Heart left ventricle (tissue), 16 donors: Measurements from ENCODE around the gene MGLL. TPM values are rescaled to one million over a fixed set of nuclear protein-coding genes. Genes with fewer than 3 reads are reported as not detected.

Experiments used
- ATAC-seq, 4 donors: fragments of 200-7000 bp; cut with Tn5 transposase; one replicate each; pipeline ENCODE4 v1.9.1; 2020 to 2022; ENCODE audit warnings: moderate library complexity in 4 of 4, mild to moderate bottlenecking in 3 of 4, moderate number of reproducible peaks in 1 of 4
- DNase-seq, 5 donors: peaks; one replicate each; pipeline ENCODE4 v3.0.0-alpha.2; 2020
- H3K27ac ChIP-seq, 12 donors: fragments of 200-600 bp; sonication (generic) in 4 of 12; one replicate each; pipeline versions ENCODE4 v1.5.0 to v1.8.0; 2016 to 2022; ENCODE audit warnings: mild to moderate bottlenecking in 2 of 12
- H3K27me3 ChIP-seq, 9 donors: fragments of 200-600 bp; sonication (generic) in 2 of 9; one replicate each; pipeline versions ENCODE4 v1.5.1 to v1.8.0; 2016 to 2022; ENCODE audit warnings: mild to moderate bottlenecking in 3 of 9
- H3K36me3 ChIP-seq, 9 donors: fragments of 200-600 bp; sonication (generic) in 2 of 9; one replicate each; pipeline versions ENCODE4 v1.5.0 to v1.8.0; 2018 to 2022; ENCODE audit warnings: mild to moderate bottlenecking in 2 of 9
- H3K4me1 ChIP-seq, 12 donors: fragments of 200-600 bp; sonication (generic) in 4 of 12; one replicate each; pipeline versions ENCODE4 v1.5.0 to v1.8.0; 2016 to 2022; ENCODE audit warnings: mild to moderate bottlenecking in 3 of 12
- H3K4me3 ChIP-seq, 12 donors: fragments of 200-600 bp; sonication (generic) in 4 of 12; one replicate each; pipeline versions ENCODE4 v1.5.0 to v1.8.0; 2017 to 2022; ENCODE audit warnings: mild to moderate bottlenecking in 9 of 12, moderate library complexity in 4 of 12
- H3K9me3 ChIP-seq, 12 donors: fragments of 200-600 bp; sonication (generic) in 4 of 12; one replicate each; pipeline versions ENCODE4 v1.5.0 to v1.8.0; 2016 to 2022; ENCODE audit warnings: mild to moderate bottlenecking in 1 of 12
- POLR2A ChIP-seq, 2 donors: fragments of 450-650 bp; IDR thresholded peaks; one replicate each; pipeline ENCODE4 v1.6.1; 2017; ENCODE audit warnings: antibody characterized with exemption in 2 of 2, mild to moderate bottlenecking in 2 of 2, moderate library complexity in 2 of 2
- WGBS, 4 donors: extraction: QIAGEN DNeasy Blood & Tissue Kit in 2 of 4; methylation state at CpG; one replicate each; pipeline versions ENCODE4 v1.1.5 to v1.1.7; 2013 to 2018; 5-methylcytosine and 5-hydroxymethylcytosine counted together
- intact Hi-C, 10 donors: fragments of 100-400 bp; cut with DNase I; formaldehyde crosslinking; loops; one replicate each; pipeline versions ENCODE4 v1.11.1 to v1.14.2; 2022
- polyA plus RNA-seq, 2 donors: library from polyadenylated mRNA; stranded (reverse); fragments of 200-250 nt; gene quantifications; one replicate each; pipeline ENCODE4 v1.2.3, GENCODE V29; 2013
- total RNA-seq, 9 donors: library from RNA; depleted of rRNA in 2 of 9; stranded (reverse); fragments of >200 nt in 2 of 9; fragmentation: NEBNext Ultra II Directional in 3 of 9; extraction: Animal tissue kit (Norgen Biotek cat#: 25700) in 3 of 9; gene quantifications; one replicate each; pipeline versions ENCODE4 v1.1.0 to v1.2.4, GENCODE V29; 2016 to 2023
- TF ChIP-seq, protein P1 (sequence below), 12 donors: fragments of 200-600 bp; sonication (generic) in 4 of 12; IDR thresholded peaks; one replicate each; pipeline versions ENCODE4 v1.5.0 to v1.8.0; 2018 to 2022; ENCODE audit warnings: antibody characterized with exemption in 12 of 12, mild to moderate bottlenecking in 5 of 12
- donor health status: ischemic (EF 13 %, LVEDD 7.1; RV severe dilation, severe dysfunction).
- donor health status: healthy with polysubstance abuse.
- donor health status: DM: no; HTN: yes; CAD: no.
- donor health status: DM: no; HTN: no; CAD: no.
- donor health status: ischemic (EF 25% LVEDD 6.9; RV normal size, moderate dysfunction).
- donor health status: ischemic (EF 25% LVEDD 5.7; RV mildly dilated, moderate dysfunction).
- donor health status: healthy.
- donor health status: DM: yes; HTN: yes; CAD: no.
- donor health status: ischemic (EF 35%, LVEDD 5.7; RV mildly dilated, moderate dysfunction).
- donor health status: nonischemic (EF 11% LVEDD 7.7; RV severe dilation, severe dysfunction).
- donor health status: DM: yes; HTN: yes; CAD: no.
- donor health status: PGD.
- donor health status: ischemic (EF 29% LVEDD 5.4; RV normal size, mild dysfunction).
- donor health status: nonischemic (EF 23%, LVEDD 6.1; RV moderate dilation, normal function).

MGLL gene
- total and polyA plus RNA-seq, 11 donors, result 38.5 to 119 (median 78.9) TPM

DNA sequence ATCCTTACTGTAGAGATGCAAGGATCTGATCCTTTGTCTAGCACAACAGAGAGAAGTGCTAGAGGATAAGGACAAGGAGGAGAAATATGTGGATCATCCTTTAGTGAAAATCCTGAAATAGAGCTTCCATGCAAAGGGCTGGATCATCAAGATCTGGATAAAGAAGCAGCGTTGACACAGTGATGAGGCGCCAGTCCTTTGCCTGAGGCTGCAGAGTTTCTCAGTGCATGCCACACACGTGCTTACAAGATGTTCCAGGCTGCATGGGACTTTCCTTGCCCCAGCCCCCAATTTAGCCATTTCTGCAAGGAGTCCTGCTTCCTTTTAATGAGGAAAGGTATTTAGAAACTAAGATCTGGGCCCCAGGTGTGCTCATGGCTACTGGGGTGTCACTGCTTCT, 156.7 kb downstream of the MGLL start:
- H3K27me3 ChIP-seq, result no peaks in the 10 kb centered on the region
- peaks cover 0 to 11% (median 0%) of the 10 kb centered on the region in 12 donors for H3K4me1 ChIP-seq
- WGBS, 4 donors, result 85 to 99% (median 94%) methylated on average over 3 of the region's 3 CpGs
- intact Hi-C loops, result no loop called here
- no peak overlapping the region for H3K4me3 ChIP-seq
- H3K36me3 ChIP-seq, result no peaks in the 10 kb centered on the region
- no peak for TF ChIP-seq POLR2A (IDR thresholded peaks at IDR 0.05)
- no peaks in the 10 kb centered on the region for H3K9me3 ChIP-seq
- DNase-seq (no peak), ATAC-seq (no peak)
- no peak overlapping the region for H3K27ac ChIP-seq

- no peaks in the 10 kb centered on the region for H3K27me3 ChIP-seq
- TF ChIP-seq, protein P1, sequence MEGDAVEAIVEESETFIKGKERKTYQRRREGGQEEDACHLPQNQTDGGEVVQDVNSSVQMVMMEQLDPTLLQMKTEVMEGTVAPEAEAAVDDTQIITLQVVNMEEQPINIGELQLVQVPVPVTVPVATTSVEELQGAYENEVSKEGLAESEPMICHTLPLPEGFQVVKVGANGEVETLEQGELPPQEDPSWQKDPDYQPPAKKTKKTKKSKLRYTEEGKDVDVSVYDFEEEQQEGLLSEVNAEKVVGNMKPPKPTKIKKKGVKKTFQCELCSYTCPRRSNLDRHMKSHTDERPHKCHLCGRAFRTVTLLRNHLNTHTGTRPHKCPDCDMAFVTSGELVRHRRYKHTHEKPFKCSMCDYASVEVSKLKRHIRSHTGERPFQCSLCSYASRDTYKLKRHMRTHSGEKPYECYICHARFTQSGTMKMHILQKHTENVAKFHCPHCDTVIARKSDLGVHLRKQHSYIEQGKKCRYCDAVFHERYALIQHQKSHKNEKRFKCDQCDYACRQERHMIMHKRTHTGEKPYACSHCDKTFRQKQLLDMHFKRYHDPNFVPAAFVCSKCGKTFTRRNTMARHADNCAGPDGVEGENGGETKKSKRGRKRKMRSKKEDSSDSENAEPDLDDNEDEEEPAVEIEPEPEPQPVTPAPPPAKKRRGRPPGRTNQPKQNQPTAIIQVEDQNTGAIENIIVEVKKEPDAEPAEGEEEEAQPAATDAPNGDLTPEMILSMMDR (IDR thresholded peaks at IDR 0.05), result no peak
- no peak for TF ChIP-seq POLR2A (IDR thresholded peaks at IDR 0.05)
- intact Hi-C loops, result no loop called here
- no peaks in the 10 kb centered on the region for H3K36me3 ChIP-seq
- DNase-seq, result no peak
- peaks cover 0 to 11% (median 0%) of the 10 kb centered on the region in 12 donors for H3K4me1 ChIP-seq
- WGBS, 4 donors, result 80 to 86% (median 84%) methylated on average over 2 of the region's 2 CpGs
- no peaks in the 10 kb centered on the region for H3K9me3 ChIP-seq
- H3K4me3 ChIP-seq, result no peak overlapping the region
- ATAC-seq, result no peak
- no peak overlapping the region for H3K27ac ChIP-seq
Measured at GRCh38 chr3:127665165-127665564, 157.2 kb downstream of the MGLL start.

GRCh38 chr3:127663151-127663550, 159.2 kb downstream of the MGLL start:
- DNase-seq, result no peak
- no peak for ATAC-seq
- Histone ChIP-seq H3K27me3 (no peaks in the 10 kb centered on the region), H3K9me3 (no peaks in the 10 kb centered on the region), H3K4me3 (no peak overlapping the region), H3K36me3 (no peaks in the 10 kb centered on the region), H3K4me1 (peaks cover 0 to 26% (median 0%) of the 10 kb centered on the region in 12 donors), H3K27ac (peak overlapping the region in 1 of 12 donors; percentile 30)
- TF ChIP-seq, protein P1 (IDR thresholded peaks at IDR 0.05), result no peak
- TF ChIP-seq POLR2A (IDR thresholded peaks at IDR 0.05), result no peak
- intact Hi-C loops, result no loop called here
- 80 to 86% (median 83%) methylated on average over 5 of the region's 5 CpGs for WGBS, 4 donors

- ATAC-seq (peak in 1 of 4 donors; percentile 29), DNase-seq (no peak)
- 70 to 89% (median 78%) methylated on average over 11 of the region's 11 CpGs for WGBS, 4 donors
- Histone ChIP-seq H3K9me3 (no peaks in the 10 kb centered on the region), H3K27ac (peak overlapping the region in 2 of 12 donors; percentile 17 to 30), H3K4me1 (peaks cover 0 to 26% (median 0%) of the 10 kb centered on the region in 12 donors), H3K27me3 (no peaks in the 10 kb centered on the region), H3K4me3 (no peak overlapping the region), H3K36me3 (no peaks in the 10 kb centered on the region)
- intact Hi-C loops, result no loop called here
- no peak for TF ChIP-seq POLR2A (IDR thresholded peaks at IDR 0.05)
- TF ChIP-seq, protein P1 (IDR thresholded peaks at IDR 0.05), result no peak
Measured at GRCh38 chr3:127662001-127662469, 160.3 kb downstream of the MGLL start.

DNA sequence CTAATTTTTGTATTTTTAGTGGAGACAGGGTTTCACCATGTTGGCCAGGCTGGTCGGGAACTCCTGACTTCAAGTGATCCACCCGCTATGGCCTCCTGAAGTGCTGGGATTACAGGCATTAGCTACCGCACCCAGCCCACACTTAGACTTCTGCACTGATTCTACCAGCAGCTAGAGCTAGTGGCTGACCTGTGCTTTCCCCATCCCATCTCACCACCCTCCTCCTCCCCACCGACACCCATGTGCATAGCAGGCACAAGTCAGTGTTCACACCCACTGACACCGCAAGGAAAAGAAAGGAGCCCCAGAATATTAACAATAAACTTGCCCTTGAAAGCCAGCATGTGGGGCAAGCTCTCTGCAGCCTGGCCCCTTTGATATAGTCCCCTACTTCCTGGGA, 160.7 kb downstream of the MGLL start:
- TF ChIP-seq POLR2A (IDR thresholded peaks at IDR 0.05), result no peak
- DNase-seq (no peak), ATAC-seq (no peak)
- WGBS, 4 donors, result 86 to 95% (median 90%) methylated on average over 5 of the region's 5 CpGs
- Histone ChIP-seq H3K36me3 (no peaks in the 10 kb centered on the region), H3K27me3 (no peaks in the 10 kb centered on the region), H3K9me3 (no peaks in the 10 kb centered on the region), H3K4me3 (no peak overlapping the region), H3K27ac (peak overlapping the region in 2 of 12 donors; percentile 19 to 30), H3K4me1 (peaks cover 0 to 26% (median 0%) of the 10 kb centered on the region in 12 donors)
- intact Hi-C loops, result no loop called here
